K562 (cell line): Measurements from ENCODE around the gene GPSM3. TPM values are rescaled to one million over a fixed set of nuclear protein-coding genes. Genes with fewer than 3 reads are reported as not detected.
A peak's percentile ranks its signal among the peaks of the same experiment; 100 is the strongest.

ENCODE experiments used
- BRF1 ChIP-seq: IDR thresholded peaks from 3 replicates; pipeline ENCODE4 v1.6.1; 2011; ENCODE audit warnings: borderline replicate concordance, mild to moderate bottlenecking; ENCODE audit not compliant: insufficient read length; ENCODE audit errors: extremely low read depth
- CREB3 ChIP-seq: fragments of 450-650 bp; conservative IDR thresholded peaks from 2 replicates; pipeline ENCODE4 v1.6.1; 2016; ENCODE audit warnings: missing genetic modification characterization, low read depth, mild to moderate bottlenecking, missing compliant biosample characterization, moderate library complexity
- CTBP1 ChIP-seq: fragments of 450-650 bp; IDR thresholded peaks from 2 replicates; pipeline ENCODE4 v1.6.1; 2016; ENCODE audit warnings: borderline replicate concordance
- E2F3 ChIP-seq: fragments of 250-450 bp; sonication (Bioruptor Pico); IDR thresholded peaks from 2 replicates; pipeline ENCODE4 v1.4.0; 2020; ENCODE audit warnings: mild to moderate bottlenecking
- E2F5 ChIP-seq: sonication (generic); formaldehyde crosslinking; IDR thresholded peaks from 2 replicates; pipeline ENCODE4 v1.8.0; 2022; ENCODE audit warnings: mild to moderate bottlenecking, missing genetic modification reagents
- EHMT2 ChIP-seq: fragments of 450-650 bp; IDR thresholded peaks from 2 replicates; pipeline ENCODE4 v1.6.1; 2018; ENCODE audit warnings: antibody characterized with exemption
- ELF2 ChIP-seq: fragments of 250-450 bp; sonication (Bioruptor Pico); IDR thresholded peaks from 2 replicates; pipeline ENCODE4 v1.5.0; 2021; ENCODE audit warnings: mild to moderate bottlenecking
- KLF13 ChIP-seq: fragments of 450-650 bp; IDR thresholded peaks from 2 replicates; pipeline ENCODE4 v1.6.1; 2016; ENCODE audit warnings: missing genetic modification characterization, low read depth, mild to moderate bottlenecking, missing compliant biosample characterization, moderate library complexity, borderline replicate concordance
- KLF6 ChIP-seq: fragments of 250-450 bp; sonication (Bioruptor Pico); IDR thresholded peaks from 2 replicates; pipeline ENCODE4 v1.4.0; 2020; ENCODE audit warnings: mild to moderate bottlenecking, moderate library complexity, borderline replicate concordance
- NFXL1 ChIP-seq: fragments of 450-650 bp; formaldehyde crosslinking; IDR thresholded peaks from 2 replicates; pipeline ENCODE4 v1.4.0; 2021; ENCODE audit warnings: mild to moderate bottlenecking
- NR4A1 ChIP-seq, 2 experiments: fragments of 250-450 bp in 1 of 2; fragments of 450-650 bp in 1 of 2; sonication (Bioruptor Pico) in 1 of 2; IDR thresholded peaks; 2 replicates each; pipeline versions ENCODE4 v1.4.0 to v1.6.1; 2016 to 2020; ENCODE audit warnings: mild to moderate bottlenecking in 2 of 2, missing compliant biosample characterization in 1 of 2, missing genetic modification characterization in 1 of 2, moderate library complexity in 1 of 2
- OTX1 ChIP-seq: fragments of 450-650 bp; formaldehyde crosslinking; IDR thresholded peaks from 2 replicates; pipeline ENCODE4 v1.4.0; 2022; ENCODE audit warnings: mild to moderate bottlenecking
- TGIF2 ChIP-seq: sonication (generic); formaldehyde crosslinking; IDR thresholded peaks from 2 replicates; pipeline ENCODE4 v1.8.1; 2022; ENCODE audit warnings: mild to moderate bottlenecking, missing genetic modification reagents, moderate library complexity
- TOE1 ChIP-seq, 2 experiments: fragments of 450-650 bp in 1 of 2; sonication (generic) in 1 of 2; formaldehyde crosslinking in 1 of 2; IDR thresholded peaks; 2 replicates each; pipeline versions ENCODE4 v1.7.1 to v1.8.0; 2016 to 2022; ENCODE audit warnings: borderline replicate concordance in 2 of 2, mild to moderate bottlenecking in 2 of 2, antibody characterized with exemption in 1 of 2, inconsistent platforms in 1 of 2, low read depth in 1 of 2, missing genetic modification reagents in 1 of 2, moderate library complexity in 1 of 2
- ZKSCAN8 ChIP-seq: fragments of 200-800 bp; sonication (Bioruptor generic); IDR thresholded peaks from 2 replicates; pipeline ENCODE4 v1.6.1; 2016; ENCODE audit warnings: missing genetic modification characterization, missing compliant biosample characterization
- ZNF174 ChIP-seq: fragments of 250-450 bp; sonication (Bioruptor Pico); IDR thresholded peaks from 2 replicates; pipeline ENCODE4 v1.4.0; 2020; ENCODE audit warnings: mild to moderate bottlenecking
- ZNF592 ChIP-seq: fragments of 450-650 bp; IDR thresholded peaks from 2 replicates; pipeline ENCODE4 v1.6.1; 2017; ENCODE audit warnings: antibody characterized with exemption, mild to moderate bottlenecking
- ZNF766 ChIP-seq: fragments of 200-800 bp; sonication (Bioruptor generic); conservative IDR thresholded peaks from 2 replicates; pipeline ENCODE4 v1.6.1; 2016; ENCODE audit warnings: missing genetic modification characterization, missing compliant biosample characterization
- ZSCAN32 ChIP-seq: fragments of 450-650 bp; formaldehyde crosslinking; IDR thresholded peaks from 2 replicates; pipeline ENCODE4 v1.4.0; 2020; ENCODE audit warnings: mild to moderate bottlenecking, moderate library complexity
- polyA plus RNA-seq, 8 experiments: library from polyadenylated mRNA; depleted of rRNA in 4 of 8; stranded (reverse) in 5 of 8; unstranded in 3 of 8; fragments of >200 nt; fragmentation: Nextera tagmentation in 2 of 8; fragmentation: Illumina TruSeq in 1 of 8; extraction: Ambion mirVana in 2 of 8; extraction: Trizol in 1 of 8; gene quantifications; 2 replicates each; pipeline versions ENCODE4 v1.2.1 to v1.2.3, GENCODE V29; 2011 to 2014; ENCODE audit warnings: inconsistent platforms in 1 of 8, missing spikeins in 1 of 8
- total RNA-seq, 7 experiments: library from RNA; depleted of rRNA in 6 of 7; stranded (reverse); fragments of >200 nt in 6 of 7; fragmentation: Illumina TruSeq in 2 of 7; extraction: Trizol in 2 of 7; gene quantifications; 2 replicates each; pipeline versions ENCODE4 v1.2.1 to v1.2.3, GENCODE V29; 2011 to 2021; ENCODE audit warnings: low replicate concordance in 1 of 7

The GPSM3 gene
- total and polyA plus RNA-seq, 9 of the 15 experiments (the other 6 are each of a cell fraction or from before 2014, with no cell fraction given): 5.3 to 42.6 (median 24.4) TPM

- TF ChIP-seq E2F5 (CRISPR knock-in tag) (no peak), OTX1 (peak; percentile 65; the same call in 1 of the 2 replicates), ZNF766 (CRISPR knock-in tag) (peak; percentile 45; the same call in 1 of the 2 replicates), EHMT2 (no peak), NR4A1 (CRISPR knock-in tag; IDR thresholded peaks at IDR 0.05) (no peak), NR4A1 (tag; IDR thresholded peaks at IDR 0.05) (no peak), KLF6 (no peak), ZSCAN32 (CRISPR knock-in tag) (no peak), KLF13 (tag) (no peak), ZKSCAN8 (CRISPR knock-in tag) (no peak), TOE1 (IDR thresholded peaks at IDR 0.05; ENCODE audit: borderline replicate concordance) (peak; percentile 77), TOE1 (CRISPR knock-in tag; IDR thresholded peaks at IDR 0.05; ENCODE audit: borderline replicate concordance, low read depth) (no peak), BRF1 (no peak), E2F3 (CRISPR knock-in tag) (no peak), CTBP1 (peak; percentile 74), NFXL1 (no peak), TGIF2 (CRISPR knock-in tag) (no peak), ZNF592 (0 out of 2 replicates have a peak, but pooled peaks have one; percentile 48), ELF2 (CRISPR knock-in tag) (no peak), ZNF174 (CRISPR knock-in tag) (no peak), CREB3 (0 out of 2 replicates have a peak, but pooled peaks have one; percentile 17)
These were observed 2.6 kb upstream of the GPSM3 start (continued) for GRCh38 chr6:32194825-32195651.
